Activated naive CD4-positive, alpha-beta T cell treated with anti-CD3 and anti-CD28 coated beads for 36 hours (primary cell): ENCODE data around the gene PCBP4. TPM values are rescaled to one million over a fixed set of nuclear protein-coding genes. Genes with fewer than 3 reads are reported as not detected.

Experiments used
- total RNA-seq, 2 experiments: library from RNA; stranded (reverse); gene quantifications; one replicate each; pipeline ENCODE4 v1.2.3, GENCODE V29; 2021

The PCBP4 gene
- total RNA-seq, 2 experiments from 2014 or later = 8.9 to 9.1 TPM

Other genes with a start within 250 kb of the PCBP4 start
- not detected for gene IQCF6, start 188.2 kb downstream of the PCBP4 start, total RNA-seq
- not detected for gene IQCF2, start 105.8 kb downstream of the PCBP4 start, total RNA-seq
- gene IQCF5, start 91.9 kb downstream of the PCBP4 start, total RNA-seq = not detected
- not detected for gene IQCF1, start 64.1 kb downstream of the PCBP4 start, total RNA-seq
- 10 to 100 TPM; 24.6 to 25.0 TPM for gene RRP9, start 25.6 kb downstream of the PCBP4 start, total RNA-seq
- 10 to 100 TPM in 1 of 2 experiments, 1 to 10 TPM in 1; 10.0 to 11.1 TPM for gene PARP3, start 25.1 kb downstream of the PCBP4 start, total RNA-seq
- gene GPR62, start 12.1 kb downstream of the PCBP4 start, total RNA-seq = not detected
- gene ABHD14B, start 6.6 kb upstream of the PCBP4 start, total RNA-seq = 10 to 100 TPM; 81.8 to 85.8 TPM
- 1 to 10 TPM; 5.4 to 5.7 TPM for gene ABHD14A, start 7.6 kb upstream of the PCBP4 start, total RNA-seq
- gene ACY1, start 16.1 kb upstream of the PCBP4 start, total RNA-seq = 10 to 100 TPM; 62.1 to 68.9 TPM
- gene RPL29, start 28.4 kb upstream of the PCBP4 start, total RNA-seq = 1,000 to 10,000 TPM; 1,927 to 1,957 TPM
- 1 to 10 TPM; 8.2 to 9.1 TPM for gene DUSP7, start 89.1 kb upstream of the PCBP4 start, total RNA-seq
- gene POC1A, start 187.0 kb upstream of the PCBP4 start, total RNA-seq = 10 to 100 TPM; 32.3 to 32.7 TPM
- gene ALAS1, start 230.7 kb upstream of the PCBP4 start, total RNA-seq = 10 to 100 TPM; 35.7 to 37.8 TPM